CD4-positive, alpha-beta T cell treated with Interleukin-17A for 4 hours (primary cell): ENCODE data around the gene PNMA6E.

Experiments used
- DNase-seq: peaks from one replicate; pipeline ENCODE4 v3.0.0-alpha.2; 2020; ENCODE audit warnings: mixed read lengths

PNMA6E gene

DNA sequence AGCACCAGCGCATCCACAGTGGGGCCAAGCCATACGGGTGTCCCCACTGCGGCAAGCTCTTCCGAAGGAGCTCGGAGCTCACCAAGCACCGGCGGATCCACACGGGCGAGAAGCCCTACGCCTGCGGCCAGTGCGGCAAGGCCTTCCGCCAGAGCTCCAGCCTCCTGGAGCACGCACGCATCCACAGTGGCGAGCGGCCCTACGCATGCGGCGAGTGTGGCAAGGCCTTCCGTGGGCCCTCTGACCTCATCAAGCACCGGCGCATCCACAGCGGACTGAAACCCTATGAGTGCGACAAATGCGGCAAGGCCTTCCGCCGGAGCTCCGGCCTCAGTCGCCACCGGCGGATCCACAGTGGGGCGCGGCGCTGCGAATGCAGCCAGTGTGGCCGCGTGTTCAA is 53.6 kb downstream of the PNMA6E start:
- no peak for DNase-seq
